ENCODE results near the gene OPCML.

The OPCML gene

GRCh38 chr11:132691848-132692550 lies 840.3 kb downstream of the OPCML start:
- DNase-seq: no peak

- DNase-seq: no peak
Measured at GRCh38 chr11:132686886-132687285, 845.4 kb downstream of the OPCML start.

- peak; percentile 2 for DNase-seq
Measured at GRCh38 chr11:132685174-132685611, 847.1 kb downstream of the OPCML start.

GRCh38 chr11:132683602-132684001 lies 848.7 kb downstream of the OPCML start:
- no peak for DNase-seq

- DNase-seq: no peak
Measured at GRCh38 chr11:132681971-132682370, 850.3 kb downstream of the OPCML start.

- no peak for DNase-seq
Measured at GRCh38 chr11:132680584-132680983, 851.7 kb downstream of the OPCML start.

GRCh38 chr11:132674151-132674550 lies 858.1 kb downstream of the OPCML start:
- DNase-seq: no peak

- peak; percentile 4 for DNase-seq
Measured at GRCh38 chr11:132671851-132672370, 860.4 kb downstream of the OPCML start.

- no peak for DNase-seq
Measured at GRCh38 chr11:132670921-132671675, 861.2 kb downstream of the OPCML start.

GRCh38 chr11:132669949-132670348 lies 862.4 kb downstream of the OPCML start:
- DNase-seq: no peak

- DNase-seq: no peak
Measured at GRCh38 chr11:132665205-132665604, 867.1 kb downstream of the OPCML start.

GRCh38 chr11:132658696-132659095 lies 873.6 kb downstream of the OPCML start:
- DNase-seq: no peak

GRCh38 chr11:132658004-132658403 lies 874.3 kb downstream of the OPCML start:
- no peak for DNase-seq

GRCh38 chr11:132655187-132655855 lies 877.0 kb downstream of the OPCML start:
- no peak for DNase-seq

GRCh38 chr11:132653237-132653636 lies 879.1 kb downstream of the OPCML start:
- no peak for DNase-seq

- DNase-seq: no peak
Measured at GRCh38 chr11:132650969-132651720, 881.2 kb downstream of the OPCML start.

- DNase-seq: no peak
Measured at GRCh38 chr11:132649277-132649676, 883.0 kb downstream of the OPCML start.

- no peak for DNase-seq
Measured at GRCh38 chr11:132648851-132649250, 883.5 kb downstream of the OPCML start.

GRCh38 chr11:132646890-132647289 lies 885.4 kb downstream of the OPCML start:
- no peak for DNase-seq

GRCh38 chr11:132644520-132645239 lies 887.6 kb downstream of the OPCML start:
- DNase-seq: peak; percentile 7

- no peak for DNase-seq
Measured at GRCh38 chr11:132643239-132643638, 889.1 kb downstream of the OPCML start.

GRCh38 chr11:132640952-132641351 lies 891.3 kb downstream of the OPCML start:
- no peak for DNase-seq
